Peyer's patch (tissue), 4 donors: ENCODE measurements around the gene DCUN1D3. TPM values are rescaled to one million over a fixed set of nuclear protein-coding genes. Genes with fewer than 3 reads are reported as not detected.

Source experiments
- DNase-seq, 3 donors: peaks; one replicate each; pipeline ENCODE4 v3.0.0-alpha.2; 2017 to 2019
- H3K27ac ChIP-seq, 4 donors: fragments of 200-600 bp; sonication (generic); one replicate each; pipeline ENCODE4 v1.5.1; 2016 to 2019
- H3K27me3 ChIP-seq, 2 donors: fragments of 200-600 bp; sonication (generic); one replicate each; pipeline ENCODE4 v1.5.1; 2019
- H3K36me3 ChIP-seq, 3 donors: fragments of 200-600 bp; sonication (generic); one replicate each; pipeline ENCODE4 v1.5.1; 2016 to 2019
- H3K4me1 ChIP-seq, 4 donors: fragments of 200-600 bp; sonication (generic); one replicate each; pipeline ENCODE4 v1.5.1; 2016 to 2019
- H3K4me3 ChIP-seq, 4 donors: fragments of 200-600 bp; sonication (generic); 1 replicate in 3 of 4; 2 replicates in 1 of 4; pipeline ENCODE4 v1.5.1; 2016 to 2019; ENCODE audit warnings: mild to moderate bottlenecking in 1 of 4
- H3K9me3 ChIP-seq, 4 donors: fragments of 200-600 bp; sonication (generic); one replicate each; pipeline ENCODE4 v1.5.1; 2016 to 2019; ENCODE audit warnings: mild to moderate bottlenecking in 1 of 4
- CTCF ChIP-seq, 6 experiments: fragments of 450-650 bp in 4 of 6; fragments of 200-600 bp in 2 of 6; sonication (generic) in 1 of 6; IDR thresholded peaks; one replicate each; pipeline ENCODE4 v1.5.1; 2017 to 2019; ENCODE audit warnings: antibody characterized with exemption in 6 of 6, mild to moderate bottlenecking in 3 of 6, moderate library complexity in 1 of 6
- POLR2A ChIP-seq, 2 donors: fragments of 450-650 bp; IDR thresholded peaks; one replicate each; pipeline ENCODE4 v1.5.1; 2017; ENCODE audit warnings: antibody characterized with exemption in 2 of 2, mild to moderate bottlenecking in 2 of 2, moderate library complexity in 2 of 2
- total RNA-seq, 4 donors: library from RNA; depleted of rRNA; stranded (reverse); fragments of >200 nt; gene quantifications; one replicate each; pipeline ENCODE4 v1.1.0, GENCODE V29; 2016

DCUN1D3 gene
- total RNA-seq, 4 donors from 2014 or later, result 6.5 to 12.2 (median 9.5) TPM

DNA sequence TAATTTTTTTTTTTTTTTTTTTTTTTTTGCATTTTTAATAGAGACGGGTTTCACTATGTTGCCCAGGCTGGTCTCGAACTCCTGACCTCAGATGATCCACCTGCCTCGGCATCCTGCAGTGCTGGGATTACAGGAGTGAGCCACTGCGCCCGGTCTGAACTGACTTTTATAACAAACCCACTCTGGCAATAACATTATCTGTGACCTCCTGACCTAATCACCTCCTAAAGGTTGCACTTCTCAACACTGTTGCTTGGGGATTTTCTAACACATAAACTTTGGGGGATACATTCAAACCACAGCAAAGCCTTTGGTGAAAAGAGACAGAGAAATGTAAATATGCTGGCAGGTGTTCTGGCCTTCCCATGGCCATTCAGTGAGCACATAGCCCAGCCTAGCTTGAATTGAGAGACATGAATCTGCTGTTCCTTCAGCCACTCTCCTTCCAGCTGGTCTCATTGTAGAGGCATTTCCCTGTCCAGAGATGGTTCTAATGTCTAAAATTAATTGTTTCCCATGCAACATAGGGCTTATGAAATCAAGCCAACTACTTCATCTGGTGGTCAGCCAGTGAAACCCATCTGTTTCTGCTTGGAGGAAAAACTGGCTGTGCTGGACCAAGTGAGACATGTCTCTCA lies 28.7 kb upstream of the DCUN1D3 start:
- Histone ChIP-seq H3K9me3 (no peaks in the 10 kb centered on the region), H3K27ac (no peak overlapping the region)

DNA sequence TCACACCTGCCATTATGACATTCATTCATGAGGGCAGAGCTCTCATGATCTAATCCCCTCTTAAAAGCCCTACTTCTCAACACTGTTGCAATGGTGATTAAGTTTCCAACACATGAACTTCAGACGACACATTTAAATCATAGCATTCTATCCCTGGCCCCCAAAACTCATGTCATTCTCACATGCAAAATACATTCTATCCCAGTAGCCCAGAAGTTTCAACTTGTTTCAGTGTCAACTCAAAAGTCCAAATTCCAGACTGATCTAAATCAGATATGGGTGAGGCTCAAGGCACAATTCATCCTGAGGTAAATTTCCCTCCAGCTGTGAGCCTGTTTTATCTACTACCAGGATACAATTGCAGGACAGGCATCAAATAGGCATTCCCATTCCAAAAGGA lies 25.6 kb upstream of the DCUN1D3 start:
- TF ChIP-seq CTCF (IDR thresholded peaks at IDR 0.05), result no peak
- no peak for TF ChIP-seq POLR2A (IDR thresholded peaks at IDR 0.05)
- no peaks in the 10 kb centered on the region for H3K27me3 ChIP-seq
- no peaks in the 10 kb centered on the region for H3K4me1 ChIP-seq
- DNase-seq, result no peak
- no peak overlapping the region for H3K4me3 ChIP-seq
- no peak overlapping the region for H3K27ac ChIP-seq
- no peaks in the 10 kb centered on the region for H3K9me3 ChIP-seq
- H3K36me3 ChIP-seq, result no peaks in the 10 kb centered on the region

More for the DNA sequence above, 28.7 kb upstream of the DCUN1D3 start:
- no peak for DNase-seq
- Histone ChIP-seq H3K27me3 (no peaks in the 10 kb centered on the region), H3K36me3 (no peaks in the 10 kb centered on the region), H3K4me3 (no peak overlapping the region), H3K4me1 (no peaks in the 10 kb centered on the region)
- no peak for TF ChIP-seq CTCF (IDR thresholded peaks at IDR 0.05)
- TF ChIP-seq POLR2A (IDR thresholded peaks at IDR 0.05), result no peak

DNA sequence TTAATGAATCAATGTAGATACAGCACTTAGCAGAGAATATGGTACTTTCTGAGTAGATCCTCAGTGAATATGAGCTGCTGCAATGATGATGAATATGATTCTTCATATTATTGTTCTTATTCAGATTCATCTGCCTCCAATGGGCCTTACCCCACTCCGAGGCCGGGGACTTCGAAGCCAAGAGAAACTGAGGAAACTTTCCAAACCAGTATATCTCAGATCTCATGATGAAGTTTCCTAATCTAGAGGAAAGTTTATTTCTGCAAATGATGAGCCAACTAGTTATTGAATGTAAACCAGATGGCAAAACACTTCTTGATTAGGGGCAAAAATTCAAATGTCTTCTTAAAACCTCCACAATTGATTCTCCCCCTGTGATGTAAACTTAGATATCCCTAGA lies 23.7 kb upstream of the DCUN1D3 start:
- TF ChIP-seq POLR2A (IDR thresholded peaks at IDR 0.05), result no peak
- TF ChIP-seq CTCF (IDR thresholded peaks at IDR 0.05), result no peak
- no peak overlapping the region for H3K4me3 ChIP-seq
- H3K27me3 ChIP-seq, result no peaks in the 10 kb centered on the region
- H3K36me3 ChIP-seq, result no peaks in the 10 kb centered on the region
- H3K4me1 ChIP-seq, result no peaks in the 10 kb centered on the region
- no peaks in the 10 kb centered on the region for H3K9me3 ChIP-seq
- H3K27ac ChIP-seq, result no peak overlapping the region
- DNase-seq, result no peak

DNA sequence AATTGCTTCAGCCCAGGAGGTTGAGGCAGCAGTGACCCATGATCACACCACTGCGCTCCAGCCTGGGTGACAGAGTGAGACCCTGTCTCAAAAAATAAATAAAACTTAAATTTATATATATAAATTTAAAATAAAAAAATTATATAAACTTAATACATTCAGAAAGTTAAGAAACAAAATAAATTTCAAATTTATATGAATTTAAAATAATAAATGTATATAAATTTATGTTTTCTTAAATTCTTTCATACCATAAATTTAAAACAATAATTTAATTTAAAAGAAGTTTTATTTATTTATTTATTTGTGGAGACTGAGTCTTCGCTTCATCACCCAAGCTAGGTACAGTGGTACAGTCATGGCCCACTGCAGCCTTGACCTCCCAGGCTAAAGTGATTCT lies 20.6 kb upstream of the DCUN1D3 start:
- H3K36me3 ChIP-seq, result no peaks in the 10 kb centered on the region
- no peak for TF ChIP-seq POLR2A (IDR thresholded peaks at IDR 0.05)
- TF ChIP-seq CTCF (IDR thresholded peaks at IDR 0.05), result no peak

GRCh38 chr16:20920091-20920490 lies 19.9 kb upstream of the DCUN1D3 start:
- no peaks in the 10 kb centered on the region for H3K4me1 ChIP-seq
- no peak for DNase-seq
- no peak overlapping the region for H3K4me3 ChIP-seq
- TF ChIP-seq CTCF (IDR thresholded peaks at IDR 0.05), result no peak
- no peak for TF ChIP-seq POLR2A (IDR thresholded peaks at IDR 0.05)
- no peaks in the 10 kb centered on the region for H3K27me3 ChIP-seq
- H3K27ac ChIP-seq, result no peak overlapping the region
- no peaks in the 10 kb centered on the region for H3K36me3 ChIP-seq
- no peaks in the 10 kb centered on the region for H3K9me3 ChIP-seq

More for the DNA sequence above, 20.6 kb upstream of the DCUN1D3 start:
- H3K4me1 ChIP-seq, result no peaks in the 10 kb centered on the region
- H3K27me3 ChIP-seq, result no peaks in the 10 kb centered on the region
- H3K4me3 ChIP-seq, result no peak overlapping the region
- H3K9me3 ChIP-seq, result no peaks in the 10 kb centered on the region
- no peak for DNase-seq
- H3K27ac ChIP-seq, result no peak overlapping the region
